ENCODE data around the gene CADPS.

GRCh38 chr3:62636235-62636826 is 238.9 kb downstream of the CADPS start:
- TF ChIP-seq EZH2phosphoT487 (IDR thresholded peaks at IDR 0.05; ENCODE audit: borderline replicate concordance, low read depth, low read length) (no peak), CTCF (conservative IDR thresholded peaks at IDR 0.05; ENCODE audit: low read length) (no peak)

Measured in OCI-LY7 (cell line).